ENCODE measurements around the gene PIK3R5. TPM values are rescaled to one million over a fixed set of nuclear protein-coding genes. Genes with fewer than 3 reads are reported as not detected.

The PIK3R5 gene
- total RNA-seq, 1 donor from 2014 or later, result 0.30 TPM

- Histone ChIP-seq H3K79me2 (ENCODE audit: insufficient read depth, low read length) (no peaks in the 10 kb centered on the region), H3K9me3 (ENCODE audit: insufficient read depth, low read depth, low read length) (peaks cover 2% of the 10 kb centered on the region), H3K27ac (ENCODE audit: low read depth, low read length) (no peak overlapping the region), H3K9ac (ENCODE audit: low read length) (no peak overlapping the region), H3K27me3 (ENCODE audit: insufficient read depth, low read length) (peaks cover 5% of the 10 kb centered on the region), H4K20me1 (ENCODE audit: insufficient read depth, low read length) (no peaks in the 10 kb centered on the region), H3K4me1 (ENCODE audit: insufficient read depth, low read length) (no peaks in the 10 kb centered on the region), H3K4me3 (ENCODE audit: insufficient read depth, low read depth, low read length) (no peak overlapping the region), H2AFZ (ENCODE audit: low read depth, low read length) (no peak overlapping the region), H3K4me2 (ENCODE audit: low read length) (no peak overlapping the region), H3K36me3 (ENCODE audit: insufficient read depth, low read length) (no peaks in the 10 kb centered on the region)
- Mint-ChIP-seq H3K27ac (ENCODE audit: unreplicated experiment) (no peak overlapping the region), H3K27me3 (ENCODE audit: low read depth, unreplicated experiment) (peaks cover 47% of the 10 kb centered on the region), H3K36me3 (ENCODE audit: low read depth, unreplicated experiment) (no peaks in the 10 kb centered on the region), H3K4me3 (ENCODE audit: unreplicated experiment) (no peak overlapping the region), H3K4me1 (ENCODE audit: low read depth, unreplicated experiment) (peaks cover 1% of the 10 kb centered on the region), H3K9me3 (ENCODE audit: unreplicated experiment) (peaks cover 7% of the 10 kb centered on the region)
- no peak for DNase-seq (ENCODE audit: low read depth)
- no peak for FAIRE-seq
- no peak for TF ChIP-seq EZH2 (IDR thresholded peaks at IDR 0.05; ENCODE audit: insufficient read depth, low read length)
- no peak for TF ChIP-seq CTCF (IDR thresholded peaks at IDR 0.05; ENCODE audit: insufficient read depth, low read depth, low read length)
These were observed 12.2 kb downstream of the PIK3R5 start for GRCh38 chr17:8953156-8953885.

- H3K4me1 ChIP-seq (ENCODE audit: insufficient read depth, low read length), result no peaks in the 10 kb centered on the region
- H4K20me1 ChIP-seq (ENCODE audit: insufficient read depth, low read length), result no peaks in the 10 kb centered on the region
- H3K27me3 Mint-ChIP-seq (ENCODE audit: low read depth, unreplicated experiment), result peaks cover 41% of the 10 kb centered on the region
- TF ChIP-seq EZH2 (IDR thresholded peaks at IDR 0.05; ENCODE audit: insufficient read depth, low read length), result no peak
- no peak for TF ChIP-seq CTCF (IDR thresholded peaks at IDR 0.05; ENCODE audit: insufficient read depth, low read depth, low read length)
- peaks cover 5% of the 10 kb centered on the region for H3K27me3 ChIP-seq (ENCODE audit: insufficient read depth, low read length)
- H3K27ac ChIP-seq (ENCODE audit: low read depth, low read length), result no peak overlapping the region
- H3K36me3 ChIP-seq (ENCODE audit: insufficient read depth, low read length), result no peaks in the 10 kb centered on the region
- peaks cover 6% of the 10 kb centered on the region for H3K9me3 Mint-ChIP-seq (ENCODE audit: unreplicated experiment)
- no peak overlapping the region for H3K27ac Mint-ChIP-seq (ENCODE audit: unreplicated experiment)
- H3K4me3 ChIP-seq (ENCODE audit: insufficient read depth, low read depth, low read length), result no peak overlapping the region
- no peak for DNase-seq (ENCODE audit: low read depth)
- H3K4me1 Mint-ChIP-seq (ENCODE audit: low read depth, unreplicated experiment), result no peaks in the 10 kb centered on the region
- no peak for FAIRE-seq
- H3K36me3 Mint-ChIP-seq (ENCODE audit: low read depth, unreplicated experiment), result no peaks in the 10 kb centered on the region
- H3K4me2 ChIP-seq (ENCODE audit: low read length), result no peak overlapping the region
- peaks cover 2% of the 10 kb centered on the region for H3K9me3 ChIP-seq (ENCODE audit: insufficient read depth, low read depth, low read length)
- no peak overlapping the region for H3K4me3 Mint-ChIP-seq (ENCODE audit: unreplicated experiment)
- H3K79me2 ChIP-seq (ENCODE audit: insufficient read depth, low read length), result no peaks in the 10 kb centered on the region
- no peak overlapping the region for H2AFZ ChIP-seq (ENCODE audit: low read depth, low read length)
- H3K9ac ChIP-seq (ENCODE audit: low read length), result no peak overlapping the region
These were observed 13.3 kb downstream of the PIK3R5 start for GRCh38 chr17:8952191-8952590.

GRCh38 chr17:8951206-8951605 lies 14.3 kb downstream of the PIK3R5 start:
- no peak for DNase-seq (ENCODE audit: low read depth)
- H3K27ac Mint-ChIP-seq (ENCODE audit: unreplicated experiment), result no peak overlapping the region

More at GRCh38 chr17:8951206-8951605, 14.3 kb downstream of the PIK3R5 start:
- Mint-ChIP-seq H3K4me1 (ENCODE audit: low read depth, unreplicated experiment) (peaks cover 5% of the 10 kb centered on the region), H3K27me3 (ENCODE audit: low read depth, unreplicated experiment) (peaks cover 31% of the 10 kb centered on the region), H3K36me3 (ENCODE audit: low read depth, unreplicated experiment) (no peaks in the 10 kb centered on the region), H3K4me3 (ENCODE audit: unreplicated experiment) (no peak overlapping the region), H3K9me3 (ENCODE audit: unreplicated experiment) (peaks cover 5% of the 10 kb centered on the region)
- peaks cover 3% of the 10 kb centered on the region for H3K27me3 ChIP-seq (ENCODE audit: insufficient read depth, low read length)
- no peak overlapping the region for H2AFZ ChIP-seq (ENCODE audit: low read depth, low read length)
- H3K4me3 ChIP-seq (ENCODE audit: insufficient read depth, low read depth, low read length), result no peak overlapping the region
- peaks cover 2% of the 10 kb centered on the region for H3K9me3 ChIP-seq (ENCODE audit: insufficient read depth, low read depth, low read length)
- TF ChIP-seq CTCF (IDR thresholded peaks at IDR 0.05; ENCODE audit: insufficient read depth, low read depth, low read length) (no peak), EZH2 (IDR thresholded peaks at IDR 0.05; ENCODE audit: insufficient read depth, low read length) (no peak)
- H3K27ac ChIP-seq (ENCODE audit: low read depth, low read length), result no peak overlapping the region
- H3K4me2 ChIP-seq (ENCODE audit: low read length), result no peak overlapping the region
- H3K79me2 ChIP-seq (ENCODE audit: insufficient read depth, low read length), result no peaks in the 10 kb centered on the region
- H3K9ac ChIP-seq (ENCODE audit: low read length), result no peak overlapping the region
- H3K36me3 ChIP-seq (ENCODE audit: insufficient read depth, low read length), result no peaks in the 10 kb centered on the region
- H4K20me1 ChIP-seq (ENCODE audit: insufficient read depth, low read length), result no peaks in the 10 kb centered on the region
- FAIRE-seq, result no peak
- no peaks in the 10 kb centered on the region for H3K4me1 ChIP-seq (ENCODE audit: insufficient read depth, low read length)

Data from astrocyte (in vitro differentiated cells and primary cell).